RWPE2 (cell line): ENCODE results near the gene PNRC1.

Experiments used
- ATAC-seq: fragments of 200-7000 bp; cut with Tn5 transposase; 3 replicates; pipeline ENCODE4 v1.9.1; 2021; ENCODE audit warnings: low read depth
- DNase-seq: peaks from one replicate; pipeline ENCODE4 v3.0.0-alpha.2; 2020; ENCODE audit warnings: low spot score
- H3K27ac ChIP-seq: fragments of 450-650 bp; 2 replicates; pipeline ENCODE4 v1.5.1; 2017; ENCODE audit warnings: mild to moderate bottlenecking; ENCODE audit not compliant: poor library complexity, severe bottlenecking
- H3K27me3 ChIP-seq: fragments of 250-450 bp; sonication (Bioruptor Pico); 2 replicates; pipeline ENCODE4 v1.5.1; 2021; ENCODE audit warnings: mild to moderate bottlenecking, moderate library complexity; ENCODE audit not compliant: insufficient read depth, poor library complexity, severe bottlenecking
- H3K36me3 ChIP-seq: fragments of 250-450 bp; sonication (Bioruptor Pico); 2 replicates; pipeline ENCODE4 v1.5.1; 2020; ENCODE audit warnings: low read depth, mild to moderate bottlenecking, moderate library complexity
- H3K4me1 ChIP-seq: fragments of 250-450 bp; sonication (Bioruptor Pico); 2 replicates; pipeline ENCODE4 v1.5.1; 2021; ENCODE audit warnings: mild to moderate bottlenecking, moderate library complexity; ENCODE audit not compliant: insufficient read depth, poor library complexity, severe bottlenecking
- H3K4me3 ChIP-seq: fragments of 250-450 bp; sonication (Bioruptor Pico); 2 replicates; pipeline ENCODE4 v1.5.1; 2021; ENCODE audit warnings: mild to moderate bottlenecking, moderate library complexity; ENCODE audit not compliant: severe bottlenecking
- H3K9me3 ChIP-seq: fragments of 250-450 bp; sonication (Bioruptor Pico); 2 replicates; pipeline ENCODE4 v1.5.1; 2021; ENCODE audit warnings: mild to moderate bottlenecking, moderate library complexity; ENCODE audit not compliant: severe bottlenecking
- TF ChIP-seq, protein P1 (sequence below): fragments of 450-650 bp; IDR thresholded peaks from one replicate; pipeline ENCODE4 v1.5.1; 2017; ENCODE audit warnings: mild to moderate bottlenecking, moderate library complexity; ENCODE audit not compliant: poor library complexity, severe bottlenecking

Gene PNRC1

GRCh38 chr6:89098461-89098860 is 17.9 kb downstream of the PNRC1 start:
- no peak for DNase-seq
- Histone ChIP-seq H3K27me3 (no peaks in the 10 kb centered on the region), H3K4me1 (no peaks in the 10 kb centered on the region), H3K27ac (no peak overlapping the region), H3K9me3 (no peaks in the 10 kb centered on the region), H3K36me3 (no peaks in the 10 kb centered on the region), H3K4me3 (no peak overlapping the region)
- ATAC-seq: no peak
- TF ChIP-seq, protein P1, sequence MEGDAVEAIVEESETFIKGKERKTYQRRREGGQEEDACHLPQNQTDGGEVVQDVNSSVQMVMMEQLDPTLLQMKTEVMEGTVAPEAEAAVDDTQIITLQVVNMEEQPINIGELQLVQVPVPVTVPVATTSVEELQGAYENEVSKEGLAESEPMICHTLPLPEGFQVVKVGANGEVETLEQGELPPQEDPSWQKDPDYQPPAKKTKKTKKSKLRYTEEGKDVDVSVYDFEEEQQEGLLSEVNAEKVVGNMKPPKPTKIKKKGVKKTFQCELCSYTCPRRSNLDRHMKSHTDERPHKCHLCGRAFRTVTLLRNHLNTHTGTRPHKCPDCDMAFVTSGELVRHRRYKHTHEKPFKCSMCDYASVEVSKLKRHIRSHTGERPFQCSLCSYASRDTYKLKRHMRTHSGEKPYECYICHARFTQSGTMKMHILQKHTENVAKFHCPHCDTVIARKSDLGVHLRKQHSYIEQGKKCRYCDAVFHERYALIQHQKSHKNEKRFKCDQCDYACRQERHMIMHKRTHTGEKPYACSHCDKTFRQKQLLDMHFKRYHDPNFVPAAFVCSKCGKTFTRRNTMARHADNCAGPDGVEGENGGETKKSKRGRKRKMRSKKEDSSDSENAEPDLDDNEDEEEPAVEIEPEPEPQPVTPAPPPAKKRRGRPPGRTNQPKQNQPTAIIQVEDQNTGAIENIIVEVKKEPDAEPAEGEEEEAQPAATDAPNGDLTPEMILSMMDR: no peak

GRCh38 chr6:89100114-89100513 is 19.6 kb downstream of the PNRC1 start:
- Histone ChIP-seq H3K27ac (no peak overlapping the region), H3K27me3 (no peaks in the 10 kb centered on the region), H3K4me3 (no peak overlapping the region), H3K9me3 (no peaks in the 10 kb centered on the region), H3K4me1 (no peaks in the 10 kb centered on the region), H3K36me3 (no peaks in the 10 kb centered on the region)
- TF ChIP-seq, protein P1: no peak
- DNase-seq (no peak), ATAC-seq (no peak)

- DNase-seq: no peak
- Histone ChIP-seq H3K9me3 (no peaks in the 10 kb centered on the region), H3K36me3 (no peaks in the 10 kb centered on the region), H3K4me1 (no peaks in the 10 kb centered on the region), H3K27ac (no peak overlapping the region), H3K27me3 (no peaks in the 10 kb centered on the region), H3K4me3 (no peak overlapping the region)
- TF ChIP-seq, protein P1: no peak
- ATAC-seq: no peak
These were observed 29.7 kb downstream of the PNRC1 start for GRCh38 chr6:89110284-89110683.

DNA sequence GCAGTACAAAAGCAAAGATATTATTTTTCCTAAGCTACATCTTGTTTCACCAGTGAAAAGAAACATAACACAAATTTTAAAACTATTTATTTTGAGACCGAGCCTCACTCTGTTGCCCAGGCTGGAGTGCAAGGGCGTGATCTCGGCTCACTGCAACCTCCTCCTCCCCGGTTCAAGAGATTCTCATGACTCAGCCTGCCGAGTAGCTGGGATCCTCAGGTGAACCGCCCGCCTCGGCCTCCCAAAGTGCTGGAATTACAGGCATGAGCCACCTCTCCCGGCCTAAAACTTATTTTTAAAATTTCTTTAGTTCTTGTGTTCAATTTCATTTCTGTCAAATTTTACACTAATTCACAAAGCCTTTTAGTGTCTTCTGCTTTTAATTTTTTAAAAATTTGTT is 31.4 kb downstream of the PNRC1 start:
- H3K4me3 ChIP-seq: no peak overlapping the region
- no peaks in the 10 kb centered on the region for H3K36me3 ChIP-seq
- H3K4me1 ChIP-seq: no peaks in the 10 kb centered on the region
- no peaks in the 10 kb centered on the region for H3K9me3 ChIP-seq
- TF ChIP-seq, protein P1: no peak
- H3K27ac ChIP-seq: no peak overlapping the region
- no peak for DNase-seq
- ATAC-seq: no peak
- no peaks in the 10 kb centered on the region for H3K27me3 ChIP-seq

DNA sequence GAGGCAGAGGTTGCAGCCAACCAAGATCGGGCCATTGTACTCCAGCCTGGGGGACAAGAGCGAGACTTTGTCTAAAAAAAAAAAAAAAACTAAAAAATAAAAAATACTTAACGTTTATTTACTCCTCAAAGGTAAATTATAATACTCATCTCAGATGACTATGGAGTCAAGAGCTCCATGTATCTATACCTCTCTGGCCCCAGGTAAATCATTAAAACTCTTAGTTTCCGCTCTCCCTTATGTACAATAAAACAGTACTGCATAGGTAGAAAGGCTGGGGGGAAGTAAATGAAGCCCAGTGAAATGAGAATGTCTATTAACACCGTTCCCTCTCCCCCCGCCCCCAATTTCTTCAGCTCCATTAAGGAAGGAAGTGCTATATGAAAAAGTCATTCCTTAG is 36.2 kb downstream of the PNRC1 start:
- H3K9me3 ChIP-seq: no peaks in the 10 kb centered on the region
- TF ChIP-seq, protein P1: no peak
- DNase-seq (no peak), ATAC-seq (no peak)
- H3K27ac ChIP-seq: no peak overlapping the region
- no peaks in the 10 kb centered on the region for H3K27me3 ChIP-seq
- peak overlapping the region; percentile 42 for H3K4me3 ChIP-seq
- no peaks in the 10 kb centered on the region for H3K4me1 ChIP-seq
- H3K36me3 ChIP-seq: no peaks in the 10 kb centered on the region
